Body of pancreas (tissue), 4 donors: ENCODE measurements around the gene ZBTB46. TPM values are rescaled to one million over a fixed set of nuclear protein-coding genes. Genes with fewer than 3 reads are reported as not detected.

Experiments used
- ATAC-seq: fragments of 150-250 bp; one replicate; pipeline ENCODE4 v1.9.1; 2016
- DNase-seq, 4 donors: peaks; one replicate each; pipeline ENCODE4 v3.0.0-alpha.2; 2019
- H3K27ac ChIP-seq, 4 donors: fragments of 200-600 bp; sonication (generic); 1 replicate in 3 of 4; 2 replicates in 1 of 4; pipeline versions ENCODE4 v1.5.1 to v1.6.1; 2016 to 2019; ENCODE audit warnings: mild to moderate bottlenecking in 1 of 4, mixed read lengths in 1 of 4, moderate library complexity in 1 of 4
- H3K27me3 ChIP-seq, 2 donors: fragments of 200-600 bp; sonication (generic); one replicate each; pipeline ENCODE4 v1.6.0; 2016; ENCODE audit warnings: mild to moderate bottlenecking in 1 of 2
- H3K36me3 ChIP-seq, 2 donors: fragments of 200-600 bp; sonication (generic); replicated peaks in 1 of 2; 2 replicates each; pipeline ENCODE4 v1.5.1; 2016; ENCODE audit warnings: low read depth in 2 of 2; ENCODE audit not compliant: insufficient read depth in 1 of 2
- H3K4me1 ChIP-seq: fragments of 200-600 bp; sonication (generic); one replicate; pipeline ENCODE4 v1.6.0; 2016
- H3K4me3 ChIP-seq, 2 donors: fragments of 200-600 bp; sonication (generic); 1 replicate in 1 of 2; 2 replicates in 1 of 2; pipeline ENCODE4 v1.5.1; 2016 to 2019
- H3K9me3 ChIP-seq, 3 donors: fragments of 200-600 bp; sonication (generic); 1 replicate in 2 of 3; 2 replicates in 1 of 3; pipeline ENCODE4 v1.5.1; 2016
- CTCF ChIP-seq, 7 experiments: fragments of 450-650 bp in 4 of 7; fragments of 200-600 bp in 3 of 7; sonication (generic) in 3 of 7; IDR thresholded peaks; one replicate each; pipeline ENCODE4 v1.5.1; 2016 to 2019; ENCODE audit warnings: antibody characterized with exemption in 7 of 7
- POLR2A ChIP-seq, 3 donors: fragments of 450-650 bp; IDR thresholded peaks; one replicate each; pipeline ENCODE4 v1.6.1; 2016; ENCODE audit warnings: antibody characterized with exemption in 3 of 3, mild to moderate bottlenecking in 2 of 3
- WGBS, 2 donors: methylation state at CpG; one replicate each; pipeline ENCODE4 v1.1.5; 2017; 5-methylcytosine and 5-hydroxymethylcytosine counted together
- intact Hi-C: fragments of 100-400 bp; cut with DNase I; formaldehyde crosslinking; loops from one replicate; pipeline ENCODE4 v1.15.1; 2023
- total RNA-seq, 2 donors: library from RNA; depleted of rRNA; stranded (reverse); fragments of >200 nt; gene quantifications; one replicate each; pipeline ENCODE4 v1.1.0, GENCODE V29; 2016

ZBTB46 gene
- total RNA-seq, 2 donors from 2014 or later: 4.3 to 5.4 TPM

GRCh38 chr20:63850689-63851547, 19.9 kb upstream of the ZBTB46 start:
- no peak overlapping the region for H3K4me3 ChIP-seq
- intact Hi-C loops: loop anchor here (10.0 kb wide), 1 partner anchor 316 kb away; the partner anchor contains the start of gene PTK6
- peaks cover 17% of the 10 kb centered on the region for H3K4me1 ChIP-seq
- TF ChIP-seq CTCF (IDR thresholded peaks at IDR 0.05): no peak
- no peak for TF ChIP-seq POLR2A (IDR thresholded peaks at IDR 0.05)
- no peak overlapping the region for H3K27ac ChIP-seq
- DNase-seq: no peak
- H3K36me3 ChIP-seq: no peaks in the 10 kb centered on the region
- peaks cover 0 to 26% of the 10 kb centered on the region in 2 donors for H3K27me3 ChIP-seq
- H3K9me3 ChIP-seq: no peaks in the 10 kb centered on the region
- WGBS, 2 donors: 60 to 62% methylated on average over 26 to 27 of the region's 27 CpGs
- ATAC-seq: no peak

- TF ChIP-seq CTCF (IDR thresholded peaks at IDR 0.05): no peak
- no peak for TF ChIP-seq POLR2A (IDR thresholded peaks at IDR 0.05)
- Histone ChIP-seq H3K27ac (peak overlapping the region in 2 of 4 donors; percentile 30 to 46), H3K9me3 (no peaks in the 10 kb centered on the region), H3K36me3 (no peaks in the 10 kb centered on the region), H3K27me3 (peaks cover 0 to 20% of the 10 kb centered on the region in 2 donors), H3K4me3 (no peak overlapping the region), H3K4me1 (peaks cover 7% of the 10 kb centered on the region)
- DNase-seq (no peak), ATAC-seq (peak; percentile 14)
- intact Hi-C loops: no loop called here
- 59 to 75% methylated on average over 14 to 28 of the region's 28 CpGs for WGBS, 2 donors
These were observed 17.2 kb upstream of the ZBTB46 start for GRCh38 chr20:63848003-63848911.

- Histone ChIP-seq H3K27me3 (peaks cover 0 to 20% of the 10 kb centered on the region in 2 donors), H3K4me1 (peaks cover 7% of the 10 kb centered on the region), H3K27ac (peak overlapping the region in 2 of 4 donors; percentile 21 to 46), H3K9me3 (no peaks in the 10 kb centered on the region), H3K4me3 (no peak overlapping the region), H3K36me3 (no peaks in the 10 kb centered on the region)
- ATAC-seq (peak; percentile 13), DNase-seq (no peak)
- TF ChIP-seq CTCF (IDR thresholded peaks at IDR 0.05) (no peak), POLR2A (IDR thresholded peaks at IDR 0.05) (no peak)
- intact Hi-C loops: no loop called here
- 25 to 30% methylated on average over 9 to 15 of the region's 16 CpGs for WGBS, 2 donors
These were observed 16.4 kb upstream of the ZBTB46 start for GRCh38 chr20:63847237-63848002.

GRCh38 chr20:63846888-63847236, 15.8 kb upstream of the ZBTB46 start:
- H3K4me3 ChIP-seq: no peak overlapping the region
- H3K36me3 ChIP-seq: no peaks in the 10 kb centered on the region
- H3K27ac ChIP-seq: peak overlapping the region in 1 of 4 donors; percentile 34
- intact Hi-C loops: no loop called here
- DNase-seq (no peak), ATAC-seq (no peak)
- TF ChIP-seq POLR2A (IDR thresholded peaks at IDR 0.05) (no peak), CTCF (IDR thresholded peaks at IDR 0.05) (no peak)
- H3K9me3 ChIP-seq: no peaks in the 10 kb centered on the region
- peaks cover 0 to 20% of the 10 kb centered on the region in 2 donors for H3K27me3 ChIP-seq
- WGBS, 2 donors: 44 to 61% methylated on average over 2 to 3 of the region's 3 CpGs
- H3K4me1 ChIP-seq: peaks cover 7% of the 10 kb centered on the region
